Kidney (tissue), 14 donors: ENCODE results near the gene ZNF322. TPM values are rescaled to one million over a fixed set of nuclear protein-coding genes. Genes with fewer than 3 reads are reported as not detected.
"Not testable (repeated sequence)": the region's sequence is repeated elsewhere in the genome, so short reads cannot be mapped to it uniquely, and the experiment has no call there.

Source experiments
- DNase-seq, 5 donors: peaks; one replicate each; pipeline ENCODE4 v3.0.0-alpha.2; 2013 to 2020
- FAIRE-seq: peaks from 2 replicates; lab custom pipeline; 2012; peaks lifted over from hg19 to GRCh38; lab: Jason Lieb, UNC
- H3K27ac ChIP-seq, 2 donors: one replicate each; pipeline ENCODE4 v1.7.0; 2013; ENCODE audit warnings: low read depth in 2 of 2, low read length in 2 of 2, inconsistent platforms in 1 of 2
- H3K27me3 ChIP-seq: one replicate; pipeline ENCODE4 v1.7.1; 2013; ENCODE audit warnings: low read length, inconsistent platforms; ENCODE audit not compliant: control insufficient read depth, insufficient read depth
- H3K36me3 ChIP-seq, 3 donors: one replicate each; pipeline versions ENCODE4 v1.7.0 to v1.7.1; 2013; ENCODE audit warnings: low read length in 3 of 3, control low read depth in 1 of 3, inconsistent platforms in 1 of 3; ENCODE audit not compliant: insufficient read depth in 3 of 3, control insufficient read depth in 2 of 3
- H3K4me1 ChIP-seq, 3 donors: one replicate each; pipeline versions ENCODE4 v1.7.0 to v1.7.1; 2013; ENCODE audit warnings: low read length in 3 of 3, inconsistent platforms in 1 of 3, low read depth in 1 of 3; ENCODE audit not compliant: control insufficient read depth in 2 of 3, insufficient read depth in 2 of 3
- H3K4me3 ChIP-seq, 3 donors: one replicate each; pipeline versions ENCODE4 v1.7.0 to v1.8.1; 2013; ENCODE audit warnings: low read length in 3 of 3, control low read depth in 1 of 3, inconsistent platforms in 1 of 3
- H3K9ac ChIP-seq, 3 donors: one replicate each; pipeline versions ENCODE4 v1.7.0 to v1.7.1; 2013; ENCODE audit warnings: low read length in 3 of 3, control low read depth in 1 of 3, inconsistent platforms in 1 of 3
- H3K9me3 ChIP-seq, 3 donors: one replicate each; pipeline versions ENCODE4 v1.7.0 to v1.7.1; 2013; ENCODE audit warnings: low read length in 3 of 3, control low read depth in 1 of 3, inconsistent platforms in 1 of 3; ENCODE audit not compliant: control insufficient read depth in 2 of 3, insufficient read depth in 1 of 3
- CTCF ChIP-seq: IDR thresholded peaks from 3 replicates; pipeline ENCODE4 v1.5.1; 2012; ENCODE audit warnings: mild to moderate bottlenecking, moderate library complexity, borderline replicate concordance; ENCODE audit not compliant: insufficient read depth; ENCODE audit errors: extremely low read depth
- intact Hi-C: fragments of 100-400 bp; cut with DNase I; formaldehyde crosslinking; loops from one replicate; pipeline ENCODE4 v1.11.1; 2022
- polyA plus RNA-seq: library from polyadenylated mRNA; stranded (reverse); fragments of 350-450 nt; fragmentation: Illumina TruSeq; extraction: RNeasy Lipid Tissue Mini Kit (QIAGEN cat#74804); gene quantifications from one replicate; pipeline ENCODE4 v1.2.3, GENCODE V29; 2014; ENCODE audit warnings: low read depth, low replicate concordance; ENCODE audit not compliant: insufficient read depth
- total RNA-seq: library from RNA; stranded (reverse); fragmentation: NEBNext Ultra II Directional; extraction: Animal tissue kit (Norgen Biotek cat#: 25700); gene quantifications from one replicate; pipeline ENCODE4 v1.2.1, GENCODE V29; 2021
- donor health status: control.
- donor health status: control.
- donor health status: control.
- donor health status: control.
- donor health status: control.
- donor health status: DM: yes; HTN: yes; CAD: no.
- donor health status: Normal renal cell carcinoma (clear cell type).

The ZNF322 gene
- total and polyA plus RNA-seq, 2 donors from 2014 or later = 7.9 to 27.3 TPM

- H3K4me3 ChIP-seq, H3K36me3 ChIP-seq, DNase-seq, H3K27me3 ChIP-seq, H3K9me3 ChIP-seq, FAIRE-seq, H3K4me1 ChIP-seq, H3K27ac ChIP-seq, H3K9ac ChIP-seq, intact Hi-C loops: not testable (repeated sequence)
Measured at GRCh38 chr6:26689324-26689947, 29.9 kb upstream of the ZNF322 start.

DNA sequence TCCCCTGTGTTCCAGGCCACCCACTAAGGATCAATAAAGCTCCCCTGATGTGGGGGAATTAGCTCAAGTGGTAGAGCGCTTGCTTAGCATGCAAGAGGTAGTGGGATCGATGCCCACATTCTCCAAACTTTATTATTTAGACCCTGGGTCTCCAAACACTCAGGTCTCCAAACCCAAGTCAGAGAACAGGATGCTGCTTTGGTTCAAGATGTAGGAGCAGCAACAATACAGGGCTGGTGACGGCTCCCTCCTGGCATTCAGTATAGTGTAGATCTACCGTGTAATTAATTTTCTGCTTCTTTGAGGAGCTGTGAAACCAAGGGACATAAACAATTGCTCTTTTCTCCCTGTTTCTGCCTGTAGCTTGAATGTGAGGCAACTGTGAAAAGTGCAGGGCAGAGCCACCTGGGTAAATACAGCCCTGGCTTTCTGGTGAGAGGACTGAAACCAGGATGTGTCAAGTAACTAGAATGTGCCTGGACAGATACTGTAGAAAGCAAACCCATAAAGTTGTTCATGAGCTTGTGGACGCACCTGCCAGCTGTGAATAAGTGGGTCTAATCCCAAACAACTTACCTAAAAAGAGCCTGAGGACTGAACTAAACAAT is 23.0 kb upstream of the ZNF322 start:
- DNase-seq, intact Hi-C loops, H3K9me3 ChIP-seq, H3K27me3 ChIP-seq, H3K9ac ChIP-seq, H3K4me3 ChIP-seq, H3K4me1 ChIP-seq, FAIRE-seq, H3K36me3 ChIP-seq, H3K27ac ChIP-seq: not testable (repeated sequence)

GRCh38 chr6:26673287-26673686 is 13.7 kb upstream of the ZNF322 start:
- H3K4me3 ChIP-seq, H3K9me3 ChIP-seq, H3K4me1 ChIP-seq, H3K36me3 ChIP-seq, H3K27me3 ChIP-seq, intact Hi-C loops, DNase-seq, H3K9ac ChIP-seq, H3K27ac ChIP-seq, FAIRE-seq: not testable (repeated sequence)

DNA sequence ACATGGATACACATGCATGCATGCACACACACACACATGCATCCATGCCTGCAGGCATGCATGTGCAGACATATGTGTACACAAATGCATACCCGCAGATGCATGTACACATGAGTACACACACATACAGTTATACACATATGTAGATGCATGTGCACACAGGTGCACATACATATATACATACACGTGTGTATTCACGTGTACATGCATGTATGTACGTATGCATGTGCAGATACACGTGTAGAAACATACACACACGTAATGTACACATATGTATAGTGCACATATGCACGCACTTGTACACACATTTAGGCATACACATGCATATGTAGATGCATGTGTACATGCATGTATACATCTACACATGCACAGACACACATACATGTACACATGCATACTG is 11.0 kb upstream of the ZNF322 start:
- H3K36me3 ChIP-seq, H3K9ac ChIP-seq, H3K27me3 ChIP-seq, H3K4me3 ChIP-seq, H3K9me3 ChIP-seq, DNase-seq, intact Hi-C loops, H3K4me1 ChIP-seq, FAIRE-seq, H3K27ac ChIP-seq: not testable (repeated sequence)

GRCh38 chr6:26670003-26670402 is 10.5 kb upstream of the ZNF322 start:
- H3K4me3 ChIP-seq, H3K27ac ChIP-seq, H3K36me3 ChIP-seq, intact Hi-C loops, H3K4me1 ChIP-seq, H3K9me3 ChIP-seq, DNase-seq, H3K9ac ChIP-seq, H3K27me3 ChIP-seq, FAIRE-seq: not testable (repeated sequence)

GRCh38 chr6:26660000-26660361 is 435 bp upstream of the ZNF322 start:
- peak overlapping the region; percentile 80 to 95 (median 94) for H3K4me3 ChIP-seq
- H3K4me1 ChIP-seq = peaks cover 0 to 8% (median 4%) of the 10 kb centered on the region in 3 donors
- H3K36me3 ChIP-seq = no peaks in the 10 kb centered on the region
- no peaks in the 10 kb centered on the region for H3K9me3 ChIP-seq
- peaks cover 2% of the 10 kb centered on the region for H3K27me3 ChIP-seq
- no peak for DNase-seq
- peak overlapping the region in 1 of 2 donors; percentile 85 for H3K27ac ChIP-seq
- FAIRE-seq = no peak
- H3K9ac ChIP-seq = peak overlapping the region; percentile 61 to 84 (median 80)
- intact Hi-C loops = no loop called here
- no peak for TF ChIP-seq CTCF
